COLO668 (cell line): ENCODE results near the gene TPPP3.
"Not testable (repeated sequence)": the region's sequence is repeated elsewhere in the genome, so short reads cannot be mapped to it uniquely, and the experiment has no call there.

ENCODE experiments used
- DNase-seq: peaks from one replicate; lab custom pipeline; 2025; ENCODE audit not compliant: unreplicated experiment; lab: John Stamatoyannopoulos, UW

Gene TPPP3

DNA sequence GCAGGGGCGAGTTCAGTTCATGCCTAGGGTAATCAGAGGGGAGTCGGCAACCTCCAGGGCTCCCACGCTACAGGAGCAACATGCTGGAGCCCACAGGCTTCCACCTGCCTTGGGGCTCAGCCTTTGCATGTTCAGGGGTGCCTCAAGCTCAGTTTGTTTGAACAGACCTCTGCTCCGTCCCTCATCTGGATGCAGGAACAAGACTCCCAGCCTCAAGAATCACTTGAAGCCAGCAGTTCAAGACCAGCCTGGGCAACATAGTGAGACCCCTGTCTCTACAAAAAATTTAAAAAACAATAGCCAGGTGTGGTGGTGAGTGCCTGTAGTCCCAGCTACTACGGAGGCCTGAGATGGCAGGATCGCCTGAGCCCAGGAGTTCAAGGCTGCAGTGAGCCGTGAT is 32.7 kb upstream of the TPPP3 start:
- no peak for DNase-seq

DNA sequence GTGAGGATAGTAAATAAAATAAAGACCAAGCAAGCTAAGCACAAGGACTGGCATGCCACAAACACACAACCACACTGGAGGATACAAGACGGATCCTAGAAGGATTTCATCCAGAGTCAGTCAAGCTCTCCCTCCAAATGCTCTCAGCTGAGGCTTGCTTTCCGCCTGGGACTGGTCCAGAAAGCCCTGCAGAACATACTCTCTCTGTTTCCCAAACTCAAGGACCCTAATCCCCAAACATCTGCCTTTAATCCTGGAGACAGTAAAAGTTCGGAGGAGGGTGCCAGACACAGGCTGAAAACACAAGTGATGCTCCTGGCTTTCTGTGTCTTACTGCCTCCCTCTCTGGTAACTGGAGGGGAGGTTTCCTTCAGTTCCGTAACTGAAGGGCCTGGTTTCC is 32.3 kb upstream of the TPPP3 start:
- DNase-seq = no peak

DNA sequence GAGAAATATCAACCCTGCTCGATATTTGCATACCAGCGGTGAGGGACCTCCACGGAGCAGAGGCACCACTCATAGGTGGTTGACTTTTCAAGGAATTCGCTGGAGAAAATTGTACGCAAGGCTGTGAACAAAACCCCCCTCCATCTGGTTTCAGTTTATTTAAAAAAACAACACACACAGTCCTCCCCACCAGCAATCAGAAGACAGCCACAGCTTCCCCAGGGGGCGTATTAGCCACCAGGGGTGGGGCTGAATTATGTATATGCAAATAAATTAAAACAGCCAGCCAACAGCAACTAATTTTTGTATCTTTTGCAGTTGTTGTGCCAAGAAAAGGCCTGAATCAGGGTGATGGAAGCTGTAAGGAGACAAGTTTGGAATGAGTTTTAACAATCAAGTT is 31.8 kb upstream of the TPPP3 start:
- no peak for DNase-seq

DNA sequence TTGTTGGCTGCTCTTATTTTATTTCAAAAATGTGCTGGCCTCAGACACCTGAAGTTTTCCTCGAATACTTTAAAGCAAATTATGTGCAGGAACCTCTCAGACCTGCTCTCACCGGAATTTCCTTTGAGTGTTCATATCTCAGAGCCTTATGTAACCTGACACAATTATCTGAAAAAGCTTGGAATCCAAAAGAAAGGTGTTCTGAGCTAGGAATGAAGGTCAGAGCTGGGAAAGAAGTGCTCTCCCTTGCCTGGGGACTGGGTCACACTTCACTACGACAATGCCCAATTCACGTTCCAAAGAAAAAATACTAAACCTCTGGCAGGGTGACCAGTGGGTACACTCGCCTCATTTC is 30.9 kb upstream of the TPPP3 start:
- DNase-seq = no peak

DNA sequence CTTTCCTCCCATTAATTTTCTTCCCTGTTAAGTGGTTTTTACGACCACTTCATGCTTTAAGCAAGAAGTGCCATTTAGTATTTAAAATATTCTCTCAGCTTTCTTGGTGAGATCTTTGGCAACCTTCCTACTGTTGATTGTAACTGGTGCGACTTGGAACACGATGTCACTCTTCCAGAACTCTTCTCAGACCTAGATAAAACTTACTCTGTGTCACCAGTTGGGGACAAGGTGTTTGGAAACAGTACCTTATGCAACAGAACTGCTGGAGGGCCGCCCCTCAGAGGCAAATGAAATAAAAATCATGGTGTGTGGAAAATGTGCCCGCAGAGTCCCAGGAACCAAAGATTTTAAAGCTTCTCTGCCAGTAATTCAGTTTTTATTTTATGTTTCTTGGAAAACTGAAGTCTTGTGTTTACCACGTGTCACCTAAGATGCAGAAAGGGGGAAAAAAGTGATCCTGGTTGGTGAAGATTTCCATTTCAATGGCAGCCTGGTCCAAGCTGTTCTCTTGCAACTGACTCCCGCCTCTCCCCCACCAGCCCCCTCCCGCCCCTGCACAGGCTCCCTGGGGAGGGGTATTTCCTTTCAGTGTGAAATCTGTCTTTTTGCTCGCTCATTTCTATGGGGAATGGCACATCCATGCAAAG is 30.4 kb upstream of the TPPP3 start:
- no peak for DNase-seq

DNA sequence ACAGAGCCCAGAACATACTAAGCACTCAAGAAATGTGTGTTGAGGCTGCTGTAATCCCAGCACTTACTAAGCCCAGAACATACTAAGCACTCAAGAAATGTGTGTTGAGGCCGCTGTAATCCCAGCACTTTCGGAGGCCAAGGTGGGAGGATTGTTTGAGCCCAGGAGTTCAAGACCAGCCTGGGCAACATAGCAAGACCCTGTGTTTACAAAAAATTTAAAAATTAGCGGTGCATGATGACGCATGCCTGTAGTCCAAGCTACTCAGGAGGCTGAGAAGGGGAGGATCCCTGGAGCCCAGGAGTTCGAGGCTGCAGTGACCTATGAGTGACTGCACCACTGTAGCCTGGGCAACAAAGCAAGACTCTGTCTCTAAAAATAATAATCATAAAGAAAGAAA is 29.7 kb upstream of the TPPP3 start:
- no peak for DNase-seq

DNA sequence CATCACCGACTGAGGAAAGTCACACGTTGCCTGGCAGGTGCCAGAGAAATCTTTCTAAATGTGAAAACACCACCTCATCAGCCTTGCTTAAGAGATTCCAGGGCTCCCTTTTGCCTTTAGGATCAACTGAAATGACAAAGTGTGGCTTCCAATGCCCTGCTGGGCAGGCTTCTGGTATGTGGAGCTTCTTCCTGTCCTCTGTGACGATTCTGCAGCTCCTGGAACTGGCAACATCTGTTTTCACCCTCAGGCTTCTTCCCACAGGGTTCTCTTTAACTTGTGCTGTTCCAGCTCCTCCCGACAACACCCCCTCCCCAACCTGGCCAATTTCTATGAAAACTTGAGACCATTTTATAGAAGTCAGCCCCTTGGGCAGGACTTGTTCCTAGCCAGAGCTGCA is 27.7 kb upstream of the TPPP3 start:
- no peak for DNase-seq

DNA sequence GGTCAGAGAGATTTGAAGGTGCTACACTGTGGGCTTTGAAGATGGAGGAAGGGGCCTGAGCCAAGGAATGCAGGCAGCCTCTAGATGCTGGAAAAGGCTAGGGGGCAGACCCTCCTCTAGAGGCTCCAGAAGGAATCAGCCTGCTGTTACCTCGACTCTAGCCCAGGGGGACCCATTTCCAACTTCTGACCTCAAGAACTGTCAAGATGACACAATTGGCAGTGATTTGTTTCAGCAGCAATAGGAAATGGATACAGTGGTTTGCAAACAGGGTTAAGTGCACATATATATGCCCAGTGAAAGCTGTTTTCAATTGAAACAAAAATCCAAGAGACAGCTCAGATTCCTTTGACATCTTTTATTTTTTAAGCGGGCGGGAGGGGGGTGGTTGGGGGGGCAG is 26.6 kb upstream of the TPPP3 start:
- DNase-seq = no peak

DNA sequence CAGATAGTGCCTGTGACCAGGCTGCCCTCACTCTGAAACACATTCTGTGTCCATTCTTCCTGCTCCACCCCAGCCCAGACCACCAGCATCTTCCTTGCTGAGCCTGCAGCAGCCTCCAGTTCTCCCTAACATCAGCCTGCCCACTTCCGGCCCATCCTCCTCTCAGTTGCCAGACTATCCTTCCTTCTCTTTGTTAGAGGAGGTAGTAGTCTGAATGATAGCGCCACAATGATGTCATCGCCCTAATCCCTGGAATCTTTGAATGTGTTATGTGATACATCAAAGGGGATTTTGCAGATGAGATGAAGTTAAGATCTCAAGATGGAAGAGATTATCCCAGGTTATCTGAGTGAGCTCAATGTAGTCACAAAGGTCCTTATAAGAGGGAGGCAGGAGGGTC is 26.2 kb upstream of the TPPP3 start:
- no peak for DNase-seq

DNA sequence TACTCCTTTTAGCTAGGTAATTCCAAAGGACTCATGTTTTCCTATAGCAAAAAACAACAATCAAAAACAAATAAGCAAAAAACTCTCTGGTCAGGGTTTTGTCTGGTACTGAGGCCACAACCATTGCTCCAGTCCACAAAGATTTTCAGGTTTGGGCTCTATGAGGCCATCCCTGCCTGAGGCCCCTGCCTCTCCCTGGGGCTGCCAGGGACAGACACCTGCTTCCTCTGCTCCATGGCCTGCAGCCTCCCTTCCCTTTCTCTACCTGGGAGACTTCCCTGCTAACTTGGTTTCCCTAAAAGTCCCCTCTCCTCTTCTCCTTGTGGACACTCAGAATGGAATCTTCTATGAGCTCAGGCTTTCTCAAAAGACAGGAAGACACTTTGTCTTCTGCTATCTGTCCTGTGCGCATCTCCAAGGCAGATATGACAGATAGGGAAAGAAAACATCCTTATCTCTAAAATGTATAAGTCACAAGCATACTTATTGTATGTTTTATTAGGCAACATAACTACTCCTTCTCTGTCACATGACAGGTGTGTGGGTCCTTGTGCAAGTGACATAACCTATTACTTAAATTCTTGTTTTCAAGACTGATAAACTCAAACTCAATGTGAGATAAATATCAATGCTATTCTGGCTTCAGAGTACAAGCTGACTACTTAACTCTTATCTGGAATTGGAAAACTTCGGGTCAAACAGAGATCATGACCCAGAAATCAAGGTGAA is 24.2 kb upstream of the TPPP3 start:
- no peak for DNase-seq

DNA sequence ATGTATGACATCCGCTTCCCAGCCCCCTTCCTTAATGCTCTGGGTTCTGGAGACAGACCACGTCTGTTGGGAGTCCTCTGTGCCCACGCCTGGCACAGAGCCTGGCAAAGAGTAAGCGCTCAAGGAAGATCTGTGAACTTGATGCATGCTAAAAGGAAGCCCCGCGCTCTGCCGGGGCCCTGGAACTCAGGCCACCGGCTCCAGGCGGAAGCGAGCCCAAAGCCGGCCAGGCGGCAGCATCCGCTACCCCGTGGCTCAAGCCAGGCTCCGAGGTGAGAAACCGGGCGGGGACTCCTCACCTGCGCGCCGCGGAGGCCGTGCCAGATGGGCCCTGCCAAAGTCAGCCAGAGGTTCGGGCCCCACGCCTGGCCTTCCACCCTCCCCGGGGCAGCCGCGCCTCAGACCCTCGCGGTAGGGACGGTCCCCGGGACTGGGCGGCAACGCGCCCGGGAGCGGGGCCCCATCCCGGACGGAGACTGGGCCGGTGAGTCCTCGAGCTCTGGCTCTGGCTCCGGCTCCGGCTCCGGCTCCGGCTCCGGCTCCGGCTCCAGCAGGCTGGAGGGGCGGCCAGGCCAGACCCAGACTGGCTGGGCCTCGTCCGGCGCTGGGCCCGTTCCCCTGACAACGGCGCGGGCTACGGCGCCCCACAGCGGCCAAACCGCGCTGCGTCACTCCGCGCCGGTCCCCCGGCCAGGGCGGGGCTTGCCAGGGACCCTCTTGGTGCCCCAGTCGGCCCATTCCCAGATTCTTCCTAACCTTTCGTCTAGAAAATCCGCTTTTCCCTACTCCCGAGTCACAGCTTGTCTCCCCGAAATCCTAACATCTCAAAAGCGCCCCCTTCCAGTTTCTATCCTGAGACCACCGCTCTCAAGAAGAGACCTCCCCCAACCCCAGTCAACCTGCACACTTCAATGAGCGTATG is 22.8 kb upstream of the TPPP3 start, which contains the start of gene ZDHHC1:
TSS of gene ZDHHC1 (minus strand) at position 606 of the 922 bp plus-strand sequence. CDS start 8,702 bp downstream, outside the sequence.
- peak; percentile 63 for DNase-seq

DNA sequence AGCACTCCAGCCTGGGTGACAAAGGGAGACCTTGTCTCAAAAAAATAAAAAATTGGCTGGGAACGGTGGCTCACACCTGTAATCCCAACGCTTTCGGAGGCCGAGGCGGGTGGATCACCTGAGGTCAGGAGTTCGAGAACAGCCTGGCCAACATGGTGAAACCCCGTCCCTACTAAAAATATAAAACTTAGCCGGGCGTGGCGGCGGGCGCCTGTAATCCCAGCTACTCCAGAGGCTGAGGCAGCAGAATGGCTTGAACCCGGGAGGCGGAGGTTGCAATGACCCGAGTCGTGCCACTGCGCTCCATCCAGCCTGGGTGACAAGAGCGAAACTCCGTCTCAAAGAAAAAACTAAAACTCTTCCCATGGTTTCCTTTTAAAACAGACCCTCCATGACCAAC is 22.1 kb upstream of the TPPP3 start:
- DNase-seq = not testable (repeated sequence)

DNA sequence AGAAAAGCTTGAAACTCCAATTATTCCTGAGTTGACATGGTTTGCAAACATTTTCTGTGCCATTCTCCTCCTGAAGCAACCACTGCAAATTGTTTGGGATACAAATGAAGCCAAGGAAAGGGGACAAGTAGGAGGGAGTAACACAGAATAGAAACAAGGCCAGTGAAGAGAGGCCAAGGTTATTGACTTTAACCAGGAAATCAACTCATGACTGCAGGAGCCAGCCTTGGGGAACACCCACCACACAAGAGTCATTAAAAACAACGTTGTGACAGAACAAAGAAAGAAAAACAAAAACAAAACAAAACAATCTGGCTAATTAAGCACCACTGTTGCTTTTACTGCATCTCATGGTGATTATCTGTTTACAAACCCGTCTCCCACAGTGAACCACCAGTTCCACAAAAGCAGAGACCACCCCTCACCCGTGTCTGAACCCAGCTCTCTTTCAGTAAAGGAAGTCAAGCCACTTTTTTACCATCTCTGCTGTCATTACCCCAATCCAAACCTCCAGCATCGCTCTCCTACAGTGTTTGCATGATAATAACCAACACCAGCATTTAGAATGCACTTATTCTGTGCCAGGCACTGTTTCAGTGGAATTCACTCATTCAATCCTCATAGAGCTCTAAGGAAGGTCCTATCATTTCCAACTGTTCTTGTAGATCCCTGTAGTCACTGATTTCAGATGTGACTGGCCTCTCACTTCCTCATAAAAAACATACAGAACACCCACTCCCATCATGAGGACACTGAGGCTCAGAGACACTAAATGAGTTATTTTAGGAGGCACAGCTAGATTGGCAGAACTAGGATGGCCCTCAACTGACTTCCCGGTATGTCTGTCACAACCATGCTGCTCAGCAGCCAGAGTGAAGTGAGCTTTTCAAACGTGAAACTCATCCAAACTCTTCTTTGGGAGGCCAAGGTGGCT is 20.9 kb upstream of the TPPP3 start:
- DNase-seq = no peak

DNA sequence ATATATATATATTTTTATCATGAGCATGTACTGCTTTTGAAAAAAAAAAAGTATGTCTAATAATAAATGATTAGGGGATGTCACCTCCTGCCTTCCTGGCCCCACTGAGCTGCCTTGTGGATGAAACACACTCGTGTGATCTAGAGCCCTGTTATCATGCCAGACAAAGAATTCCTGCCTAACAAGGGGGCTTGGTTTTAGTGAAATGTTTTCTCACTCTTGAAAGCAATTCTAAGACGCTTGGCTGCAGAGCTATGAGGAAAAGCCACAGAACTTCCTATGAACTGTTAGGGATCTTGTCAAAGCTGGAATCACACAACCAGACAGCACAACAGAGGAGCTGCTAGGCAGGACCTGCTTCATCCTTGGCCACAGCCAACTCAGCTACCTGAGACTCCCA is 19.0 kb upstream of the TPPP3 start:
- DNase-seq = no peak

DNA sequence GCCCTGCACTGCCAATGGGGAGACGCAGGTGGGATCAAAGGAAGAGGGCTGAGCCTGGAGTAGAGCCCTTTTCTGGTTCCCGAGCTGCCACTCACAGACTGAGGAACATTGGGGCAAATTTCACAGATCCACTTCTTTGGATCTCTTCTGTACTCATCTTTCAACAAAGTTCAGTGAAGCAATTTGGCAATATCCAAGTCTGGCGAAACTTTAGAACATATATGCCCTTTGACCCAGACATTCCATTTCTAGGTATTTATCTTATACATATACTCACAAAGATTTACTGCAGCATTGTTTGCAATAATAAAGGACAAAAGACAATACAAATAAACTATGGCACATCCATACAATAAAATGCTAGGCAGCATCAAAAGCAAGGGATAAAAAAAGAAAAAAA is 18.0 kb upstream of the TPPP3 start:
- no peak for DNase-seq

DNA sequence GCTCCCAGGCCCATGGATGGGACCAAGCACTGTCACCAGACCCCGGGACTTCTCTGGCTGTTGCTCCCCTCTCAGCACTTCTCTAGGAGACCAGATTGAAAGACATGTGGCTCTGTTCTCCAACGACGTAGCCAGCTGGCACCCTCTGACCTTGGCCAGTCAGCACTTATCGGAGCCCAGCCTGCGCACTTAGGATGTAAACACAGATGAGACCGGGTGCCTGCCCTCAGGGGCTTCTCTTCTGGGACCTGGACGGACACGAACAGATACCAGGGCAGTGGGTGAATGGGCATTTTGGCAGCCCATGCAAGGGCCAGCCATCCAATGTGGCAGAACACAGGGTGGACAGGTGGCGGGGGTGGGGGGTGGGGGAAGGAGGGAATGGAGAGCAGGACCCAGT is 16.3 kb upstream of the TPPP3 start:
- DNase-seq = no peak

DNA sequence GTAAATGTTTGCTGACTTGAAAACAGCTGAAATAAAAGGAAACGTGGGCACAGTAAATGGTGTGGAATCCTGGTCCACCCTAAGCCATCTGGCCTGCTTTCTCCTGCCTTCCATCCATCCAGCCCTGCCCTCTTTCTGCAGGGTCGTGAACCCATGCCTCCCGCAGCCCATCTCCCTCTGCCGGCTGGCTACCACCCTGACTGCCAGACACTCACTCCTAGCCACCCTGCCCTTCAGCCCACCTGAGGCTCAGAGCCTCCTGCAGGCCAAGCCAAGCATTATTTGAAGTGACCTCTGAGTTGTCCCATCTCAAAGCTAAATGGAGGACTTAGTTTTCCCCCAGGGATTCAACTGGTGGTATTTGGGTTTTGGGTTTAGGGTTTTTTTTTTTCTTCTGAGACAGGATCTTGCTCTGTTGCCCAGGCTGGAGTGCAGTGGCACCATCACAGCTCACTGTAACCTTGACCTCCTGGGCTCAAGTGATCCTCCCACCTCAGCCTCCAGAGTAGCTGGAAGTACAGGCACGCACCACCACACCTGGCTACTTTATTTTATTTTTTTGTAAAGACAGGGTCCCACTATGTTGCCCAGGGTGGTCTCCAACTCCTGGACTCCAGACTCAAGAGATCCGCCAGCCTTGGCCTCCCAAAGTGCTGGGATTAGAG is 14.6 kb upstream of the TPPP3 start:
- no peak for DNase-seq

DNA sequence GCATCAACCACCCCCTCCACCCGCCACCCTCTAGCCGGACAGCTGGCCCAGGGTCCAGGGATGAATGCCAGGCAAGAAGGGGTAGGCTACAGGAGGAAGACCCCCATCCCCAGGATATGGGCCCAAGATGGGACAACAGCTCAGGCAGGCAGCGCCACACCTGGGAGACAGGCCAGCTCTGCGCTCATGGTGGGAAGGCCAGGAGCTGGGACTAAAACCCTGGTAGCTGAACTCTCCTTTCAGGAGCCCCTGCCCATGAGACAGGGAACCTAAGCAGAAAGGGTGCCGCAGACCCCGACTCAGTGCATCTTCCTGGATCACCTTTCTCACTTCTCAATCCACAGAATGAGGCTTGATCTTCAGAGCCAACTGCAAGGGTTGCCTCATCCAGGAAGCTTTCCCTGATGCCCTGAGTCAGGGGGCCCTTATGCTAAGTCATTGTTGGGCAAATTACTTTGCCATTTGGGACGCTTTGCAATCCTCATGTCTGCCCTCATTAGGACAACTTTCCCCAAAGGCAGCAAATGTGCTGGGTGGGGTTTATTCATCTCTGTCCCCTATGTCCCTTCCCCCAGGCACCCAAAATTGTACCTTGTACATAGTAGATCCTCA is 14.0 kb upstream of the TPPP3 start:
- DNase-seq = no peak

DNA sequence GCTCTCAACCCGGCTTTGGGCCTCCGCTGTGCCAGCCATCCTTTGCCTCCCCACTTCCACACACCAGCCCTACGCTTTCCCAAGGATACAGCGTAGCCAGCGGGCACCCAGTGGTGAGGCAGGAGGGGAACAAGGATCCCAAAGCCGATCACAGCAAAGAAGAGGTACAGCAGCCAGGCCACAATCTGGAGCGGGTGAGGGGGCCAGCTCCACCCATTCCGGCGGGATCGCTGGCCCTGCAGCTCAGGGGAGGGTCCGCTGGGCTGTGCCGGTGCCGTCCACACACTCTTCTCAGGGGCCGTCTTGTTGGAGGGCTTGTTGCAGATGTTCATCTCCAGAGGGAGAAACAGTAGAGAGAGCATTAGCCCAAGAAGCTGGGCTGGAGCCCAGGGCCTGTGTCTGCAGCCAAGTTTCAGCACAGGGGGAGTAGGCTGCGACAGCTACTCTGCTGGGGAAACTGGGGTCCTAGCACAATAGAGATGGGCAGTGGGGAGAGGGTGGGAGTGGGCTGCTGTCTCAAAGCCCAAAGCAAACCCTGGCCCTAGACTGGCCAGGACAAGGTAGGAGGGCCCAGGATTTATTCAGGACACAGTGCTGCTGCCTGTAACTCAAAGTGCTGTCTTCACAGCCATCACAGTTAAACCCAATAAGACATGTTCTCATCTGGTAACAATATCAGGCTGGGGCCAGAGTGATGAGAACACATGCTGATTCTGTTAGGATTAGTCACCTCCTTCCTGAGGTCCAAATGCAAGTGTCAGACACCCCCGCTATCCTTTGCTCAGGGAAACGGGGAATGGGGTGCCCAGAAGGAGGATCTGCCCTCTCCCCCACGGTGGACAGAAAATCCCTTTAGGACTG is 13.0 kb upstream of the TPPP3 start:
- no peak for DNase-seq
